Hepatocyte (in vitro differentiated cells): ENCODE data around the gene MYBPC2.

Experiments used
- EZH2 ChIP-seq: fragments of 200-600 bp; sonication (generic); IDR thresholded peaks from 2 replicates; pipeline ENCODE4 v1.6.1; 2016; ENCODE audit warnings: antibody characterized with exemption, mild to moderate bottlenecking, borderline replicate concordance
- EZH2phosphoT487 ChIP-seq: fragments of 200-600 bp; sonication (generic); IDR thresholded peaks from one replicate; pipeline ENCODE4 v1.6.1; 2018; ENCODE audit warnings: antibody characterized with exemption, mild to moderate bottlenecking, low read depth, moderate library complexity; ENCODE audit not compliant: unreplicated experiment, severe bottlenecking
- TF ChIP-seq, protein P1 (sequence below): fragments of 200-600 bp; sonication (generic); IDR thresholded peaks from 2 replicates; pipeline ENCODE4 v1.5.1; 2016; ENCODE audit warnings: antibody characterized with exemption, mild to moderate bottlenecking; ENCODE audit not compliant: poor library complexity

DNA sequence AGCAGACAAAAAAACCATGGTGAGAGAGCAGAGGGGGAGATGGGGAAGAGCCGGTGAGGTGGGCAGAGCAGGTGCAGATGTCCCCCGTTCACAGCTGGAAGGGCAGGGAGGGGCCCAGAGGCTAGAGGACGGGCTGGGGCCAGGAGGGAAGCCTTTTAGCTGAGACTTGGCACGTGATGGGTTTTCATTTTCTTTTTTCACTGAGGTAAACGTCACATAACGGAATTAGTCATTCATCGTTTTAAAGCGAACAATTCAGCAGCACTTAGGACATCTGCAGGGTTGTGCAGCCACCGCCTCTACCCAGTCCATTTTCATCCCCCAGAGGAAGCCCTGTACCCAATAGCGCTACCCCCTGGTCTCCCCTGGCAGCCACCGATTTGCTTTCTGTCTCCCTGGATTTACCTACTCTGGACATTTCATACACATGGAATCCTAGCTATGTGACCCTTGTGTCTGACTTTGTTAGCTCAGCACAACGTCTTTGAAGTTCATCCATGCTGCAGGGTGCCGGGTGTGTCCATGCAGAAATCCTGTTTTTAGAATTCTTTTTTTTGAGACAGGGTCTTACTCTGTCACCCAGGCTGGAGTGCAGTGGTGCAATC, 27.6 kb downstream of the MYBPC2 start:
- no peak for TF ChIP-seq EZH2
- TF ChIP-seq, protein P1, sequence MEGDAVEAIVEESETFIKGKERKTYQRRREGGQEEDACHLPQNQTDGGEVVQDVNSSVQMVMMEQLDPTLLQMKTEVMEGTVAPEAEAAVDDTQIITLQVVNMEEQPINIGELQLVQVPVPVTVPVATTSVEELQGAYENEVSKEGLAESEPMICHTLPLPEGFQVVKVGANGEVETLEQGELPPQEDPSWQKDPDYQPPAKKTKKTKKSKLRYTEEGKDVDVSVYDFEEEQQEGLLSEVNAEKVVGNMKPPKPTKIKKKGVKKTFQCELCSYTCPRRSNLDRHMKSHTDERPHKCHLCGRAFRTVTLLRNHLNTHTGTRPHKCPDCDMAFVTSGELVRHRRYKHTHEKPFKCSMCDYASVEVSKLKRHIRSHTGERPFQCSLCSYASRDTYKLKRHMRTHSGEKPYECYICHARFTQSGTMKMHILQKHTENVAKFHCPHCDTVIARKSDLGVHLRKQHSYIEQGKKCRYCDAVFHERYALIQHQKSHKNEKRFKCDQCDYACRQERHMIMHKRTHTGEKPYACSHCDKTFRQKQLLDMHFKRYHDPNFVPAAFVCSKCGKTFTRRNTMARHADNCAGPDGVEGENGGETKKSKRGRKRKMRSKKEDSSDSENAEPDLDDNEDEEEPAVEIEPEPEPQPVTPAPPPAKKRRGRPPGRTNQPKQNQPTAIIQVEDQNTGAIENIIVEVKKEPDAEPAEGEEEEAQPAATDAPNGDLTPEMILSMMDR = no peak
- no peak for TF ChIP-seq EZH2phosphoT487
